NCI-H146 treated with DMSO at 0.1 percent for 48 hours (cell line): Measurements from ENCODE around the gene TMEM61.
"Not testable (repeated sequence)": the region's sequence is repeated elsewhere in the genome, so short reads cannot be mapped to it uniquely, and the experiment has no call there.

Experiments
- DNase-seq: peaks from one replicate; lab custom pipeline; 2025; ENCODE audit not compliant: unreplicated experiment; lab: John Stamatoyannopoulos, UW

Gene TMEM61

DNA sequence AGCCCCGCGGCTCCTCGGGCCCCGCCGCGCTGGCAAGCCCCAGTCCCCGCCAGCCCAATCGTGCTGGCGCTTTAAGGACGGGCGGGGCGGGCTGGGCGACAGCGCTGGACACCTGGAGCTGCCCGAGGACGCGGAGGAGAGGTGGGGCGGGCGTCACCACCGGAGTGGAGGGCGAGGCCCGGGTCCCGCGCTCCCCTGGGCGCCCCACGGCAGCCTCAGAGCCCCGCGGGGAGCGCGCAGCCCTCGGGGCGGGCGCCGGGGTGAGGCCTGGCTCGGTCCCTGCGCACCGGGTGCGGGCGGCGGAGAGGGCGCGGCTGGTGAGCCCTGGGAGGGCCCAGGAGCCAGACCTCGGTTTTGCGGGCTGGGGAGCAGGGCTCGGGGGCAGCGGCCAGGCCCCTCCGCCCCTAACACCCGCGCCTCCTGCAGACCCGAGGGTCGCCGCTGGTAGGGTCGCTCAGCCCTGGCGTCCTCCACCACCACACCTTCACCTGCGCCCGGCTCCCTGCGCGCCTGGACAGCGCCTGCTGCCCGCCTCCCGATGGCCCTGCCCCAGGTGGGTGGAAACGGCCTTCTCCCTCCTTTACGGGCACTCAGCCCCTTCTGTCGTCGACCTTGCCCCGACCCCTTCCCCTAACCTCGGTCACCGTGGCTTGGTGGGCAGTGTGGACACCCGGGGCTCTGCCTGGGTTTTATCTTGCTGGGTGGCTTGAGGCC is at the start of gene TMEM61:
Gene TMEM61, plus strand, starts transcription at position 101 of the 714 bp plus-strand sequence. Its CDS starts 438 bp downstream, at position 539.
- DNase-seq = peak; percentile 30

DNA sequence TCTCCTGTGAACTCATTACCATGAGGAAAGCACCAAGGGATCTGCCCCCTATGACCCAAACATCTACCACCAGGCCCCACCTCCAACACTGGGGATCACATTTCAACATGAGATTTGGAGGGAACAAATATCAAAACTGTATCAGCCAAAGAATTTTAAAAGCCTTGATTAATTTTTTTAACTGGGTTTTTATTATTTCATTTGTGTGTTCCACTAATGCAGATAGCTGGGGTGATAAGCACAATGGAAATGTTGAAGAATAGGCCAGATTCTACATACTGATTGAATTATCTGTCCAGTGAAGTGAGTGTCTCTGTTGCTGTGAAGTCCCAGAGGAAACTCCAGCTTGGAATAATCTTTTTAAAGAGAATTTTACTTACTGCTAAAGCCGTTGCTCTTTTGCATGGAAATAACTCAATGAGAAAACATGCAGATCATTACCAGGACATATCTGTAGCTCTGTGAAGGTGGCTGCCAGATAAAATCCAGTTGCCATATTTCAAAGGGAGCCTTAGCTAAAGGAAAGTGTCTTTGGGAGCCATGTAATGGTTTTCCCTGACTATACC is 49.1 kb upstream of the TMEM61 start:
- DNase-seq = no peak

DNA sequence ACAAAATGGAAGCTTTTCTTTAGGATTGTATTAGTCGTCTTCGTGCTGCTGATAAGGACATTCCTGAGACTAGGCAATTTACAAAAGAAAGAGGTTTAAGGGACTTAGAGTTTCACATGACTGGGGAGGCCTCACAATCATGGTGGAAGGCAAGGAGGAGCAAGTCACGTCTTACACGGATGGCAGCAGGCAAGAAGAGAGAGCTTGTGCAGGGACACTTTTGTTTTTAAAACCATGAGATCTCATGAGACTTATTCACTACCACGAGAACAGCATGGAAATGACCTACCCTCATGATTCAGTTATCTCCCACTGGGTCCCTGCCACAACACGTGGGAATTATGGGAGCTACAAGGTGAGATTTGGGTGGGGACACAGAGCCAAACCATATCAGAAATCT is 46.3 kb upstream of the TMEM61 start:
- not testable (repeated sequence) for DNase-seq

DNA sequence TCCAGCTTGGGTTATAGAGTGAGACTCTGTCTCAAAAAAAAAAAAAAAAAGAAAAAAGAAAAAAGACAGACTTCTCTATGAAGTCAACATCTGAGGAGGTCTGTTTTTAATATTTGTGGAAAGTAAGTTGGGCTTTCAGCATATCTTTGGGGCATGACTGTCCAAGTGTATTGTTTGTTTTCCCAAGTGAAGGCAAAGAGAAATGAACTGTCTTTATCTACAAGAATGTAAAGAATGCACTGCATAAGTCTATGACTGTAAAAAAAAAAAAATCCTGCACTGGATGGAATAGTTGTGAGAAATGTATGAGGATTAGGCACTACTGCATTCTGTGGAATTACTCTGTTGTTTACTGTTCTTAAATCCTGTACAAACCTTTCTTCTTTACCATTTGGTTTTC is 45.6 kb upstream of the TMEM61 start:
- no peak for DNase-seq

DNA sequence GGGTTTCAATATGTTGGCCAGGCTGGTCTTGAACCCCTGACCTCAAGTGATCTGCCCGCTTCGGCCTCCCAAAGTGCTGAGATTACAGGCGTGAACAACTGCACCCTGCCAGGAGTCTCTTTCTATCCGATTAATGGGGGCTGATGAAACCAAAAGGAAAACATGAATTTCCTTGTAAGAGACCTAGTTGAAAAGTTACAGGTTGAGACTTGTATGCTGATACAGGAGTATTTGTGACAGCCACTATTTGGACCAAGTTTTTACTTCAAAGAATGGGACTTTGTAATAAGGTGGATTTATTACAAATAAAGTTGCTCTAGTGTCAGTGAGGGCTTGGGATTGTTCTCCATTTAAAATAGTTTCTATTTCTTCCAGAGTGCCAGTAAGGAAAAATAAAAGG is 43.6 kb upstream of the TMEM61 start:
- no peak for DNase-seq

DNA sequence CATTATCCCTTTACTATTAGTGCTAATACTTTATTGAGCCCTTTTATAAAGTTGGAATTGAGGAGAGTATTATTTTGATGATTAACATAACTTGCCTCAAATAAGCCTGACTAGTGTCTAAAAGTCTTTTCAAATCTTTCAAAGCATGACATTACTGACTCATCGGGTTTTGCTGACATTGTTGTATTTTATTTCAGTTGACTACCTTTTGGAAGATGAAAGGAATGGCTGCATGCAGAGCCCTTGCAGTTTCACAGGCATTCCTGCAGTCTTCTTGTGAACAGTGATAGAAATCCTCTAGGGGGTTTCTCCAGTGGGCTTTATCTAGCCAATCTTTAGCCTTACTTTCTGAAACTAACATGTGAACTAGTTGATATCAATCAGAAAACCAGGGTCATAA is 43.0 kb upstream of the TMEM61 start:
- no peak for DNase-seq

DNA sequence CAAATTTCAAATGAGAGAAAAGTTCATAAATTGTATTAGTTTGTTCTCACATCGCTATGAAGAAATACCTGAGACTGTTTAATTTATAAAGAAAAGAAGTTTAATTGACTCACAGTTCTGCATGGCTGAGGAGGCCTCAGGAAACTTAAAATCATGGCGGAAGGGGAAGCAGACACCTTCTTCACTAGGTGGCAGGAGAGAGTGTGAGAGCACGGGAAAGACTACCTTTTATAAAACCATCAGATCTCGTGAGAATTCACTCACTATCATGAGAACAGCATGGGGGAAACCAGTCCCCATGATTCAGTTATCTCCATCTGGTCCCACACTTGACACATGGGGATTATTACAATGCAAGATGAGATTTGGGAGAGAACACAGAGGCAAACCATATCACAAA is 41.5 kb upstream of the TMEM61 start:
- not testable (repeated sequence) for DNase-seq

DNA sequence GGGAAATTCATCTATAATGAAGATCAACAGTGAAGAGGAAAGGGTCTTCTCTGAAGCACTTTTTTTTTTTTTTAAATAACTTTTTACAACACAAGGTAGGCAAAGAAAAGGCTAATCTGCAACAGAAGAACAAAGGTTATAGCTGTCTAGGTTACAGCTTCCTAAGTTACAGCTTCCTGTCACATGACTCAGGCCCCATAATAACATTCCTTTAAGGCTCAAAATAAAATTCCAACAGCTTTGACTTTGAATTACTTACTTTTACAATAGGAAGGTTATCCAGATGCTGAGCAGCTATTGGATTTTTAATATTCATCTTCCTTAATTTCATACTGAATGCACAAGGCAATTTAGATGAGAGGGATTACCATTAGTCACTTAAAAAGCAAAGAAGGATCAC is 40.4 kb upstream of the TMEM61 start:
- no peak for DNase-seq

DNA sequence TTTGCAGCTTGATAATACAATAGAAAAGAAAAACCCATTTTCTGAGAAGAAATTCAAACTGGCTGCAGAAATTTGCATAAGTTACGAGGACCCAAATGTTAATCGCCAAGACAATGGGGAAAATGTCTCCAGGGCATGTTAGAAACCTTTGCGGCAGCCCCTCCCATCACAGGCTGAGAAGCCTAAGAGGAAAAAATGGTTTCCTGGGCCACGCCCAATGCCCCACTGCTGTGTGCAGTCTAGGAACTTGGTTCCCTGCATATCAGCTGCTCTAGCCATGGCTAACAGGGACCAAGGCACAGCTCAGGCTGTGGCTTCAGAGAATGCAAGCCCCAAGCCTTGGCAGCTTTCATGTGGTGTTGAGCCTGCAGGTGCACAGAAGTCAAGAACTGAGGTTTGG is 37.5 kb upstream of the TMEM61 start:
- no peak for DNase-seq

DNA sequence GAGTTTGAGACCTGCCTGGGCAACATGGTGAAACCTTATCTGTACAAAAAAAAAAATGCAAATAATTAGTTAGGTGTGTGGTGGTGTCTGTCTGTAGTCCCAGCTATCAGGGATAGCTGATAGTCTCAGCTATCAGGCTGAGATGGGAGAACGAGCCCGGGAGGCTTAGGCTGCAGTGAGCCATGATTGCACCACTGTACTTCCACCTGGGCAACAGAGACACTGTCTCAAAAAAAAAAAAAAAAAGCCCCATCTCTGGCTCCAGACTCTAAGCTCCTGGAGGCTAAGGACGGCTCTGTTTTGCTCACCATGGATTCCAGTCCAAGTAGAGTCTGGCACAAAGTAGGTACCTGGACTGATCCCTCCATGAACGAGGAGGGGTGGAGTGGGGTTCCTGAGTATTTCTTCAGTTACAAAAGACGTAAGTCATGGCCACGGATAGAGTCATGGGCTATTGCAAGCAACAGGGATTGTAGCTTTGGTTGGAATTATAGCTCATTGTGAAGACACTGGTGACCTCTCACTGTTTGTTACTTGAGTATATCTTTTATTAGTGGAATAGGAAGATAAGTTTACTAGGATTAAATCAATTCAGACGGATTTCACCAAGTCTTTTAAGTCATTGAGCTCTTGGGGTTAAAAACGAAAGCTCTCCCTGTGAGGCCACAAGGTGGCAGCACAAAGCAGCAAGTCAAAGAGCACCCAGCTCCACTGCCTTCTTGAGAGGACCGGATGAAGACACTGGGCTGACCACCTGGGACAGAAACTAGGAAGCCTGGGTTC is 35.6 kb upstream of the TMEM61 start:
- peak; percentile 53 for DNase-seq

DNA sequence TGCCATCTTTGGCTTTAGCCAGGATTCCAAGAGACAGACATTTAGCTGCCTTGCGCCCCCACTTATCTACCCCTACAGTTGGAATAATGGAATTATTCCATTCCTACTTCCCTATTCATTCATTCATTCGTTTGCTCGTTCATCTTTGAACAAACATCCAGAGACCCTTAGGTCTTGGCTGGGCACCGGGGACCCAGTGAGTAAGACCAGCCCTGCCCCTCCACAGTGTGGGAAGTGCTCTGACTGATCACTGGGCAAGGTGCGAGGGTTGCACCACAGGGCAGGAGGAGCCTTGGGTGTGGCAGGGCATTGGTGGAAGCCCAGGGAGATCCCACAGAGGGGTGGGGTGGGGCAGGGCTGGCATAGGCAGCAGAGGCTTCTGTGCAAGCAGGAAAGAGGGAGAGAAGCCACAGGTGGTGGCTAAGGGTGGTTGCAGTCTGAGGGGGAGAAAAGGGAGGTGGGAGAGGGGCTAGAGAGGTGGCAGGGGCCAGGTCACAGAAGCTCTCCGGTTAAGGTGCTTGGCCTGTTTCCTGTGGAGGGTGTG is 35.0 kb upstream of the TMEM61 start:
- DNase-seq = no peak

DNA sequence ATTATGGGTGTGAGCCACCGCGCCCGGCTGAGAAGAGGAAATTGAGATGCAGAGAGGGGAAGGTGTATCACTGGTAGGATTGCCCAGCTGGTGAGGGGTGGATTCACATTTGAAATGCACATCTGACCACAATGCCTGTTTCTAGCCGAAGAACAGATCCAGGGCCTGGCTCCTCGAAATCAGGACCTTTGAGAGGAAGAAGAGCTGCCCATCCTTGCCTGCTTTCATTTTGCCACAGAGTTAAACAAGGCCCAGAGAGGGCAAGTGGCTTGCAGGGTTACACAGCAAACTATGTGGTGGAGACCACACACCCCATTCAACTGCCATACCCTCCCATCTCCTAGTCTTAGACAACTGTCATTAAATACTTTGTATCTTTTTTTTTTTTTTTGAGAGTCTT is 32.9 kb upstream of the TMEM61 start:
- no peak for DNase-seq

DNA sequence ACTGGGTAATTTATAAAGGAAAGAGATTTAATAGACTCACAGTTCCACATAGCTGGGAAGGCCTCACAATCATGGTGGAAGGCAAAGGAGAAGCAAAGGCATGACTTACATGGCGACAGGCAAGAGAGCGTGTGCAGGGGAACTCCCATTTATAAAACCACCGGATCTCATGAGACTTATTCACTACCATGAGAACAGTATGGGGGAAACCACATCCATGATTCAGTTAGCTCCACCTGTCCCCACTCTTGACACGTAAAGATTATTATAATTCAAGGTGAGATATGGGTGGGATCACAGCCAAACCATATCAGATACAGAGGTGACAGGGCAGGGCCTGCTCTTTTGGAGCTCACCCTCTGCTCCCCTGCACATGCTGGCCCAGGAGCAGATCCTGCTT is 31.4 kb upstream of the TMEM61 start:
- DNase-seq = no peak

DNA sequence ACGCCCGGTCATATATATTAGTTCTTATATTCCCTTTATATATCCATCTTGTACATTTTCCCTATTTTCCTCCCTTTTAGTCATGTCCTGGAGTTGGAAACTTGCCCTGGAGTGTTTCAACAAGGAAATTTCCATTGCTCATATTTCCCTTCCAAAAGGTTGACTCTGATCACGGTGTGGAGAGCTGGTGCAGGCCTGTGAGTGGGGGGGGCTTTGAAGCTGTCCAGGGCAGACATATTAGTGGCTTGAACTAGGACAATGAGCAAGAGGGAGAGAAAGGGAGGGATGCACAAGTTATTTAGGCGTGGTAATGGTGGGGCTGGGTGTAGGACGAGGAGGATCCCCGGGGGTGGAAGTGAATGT is 30.4 kb upstream of the TMEM61 start:
- DNase-seq = no peak

DNA sequence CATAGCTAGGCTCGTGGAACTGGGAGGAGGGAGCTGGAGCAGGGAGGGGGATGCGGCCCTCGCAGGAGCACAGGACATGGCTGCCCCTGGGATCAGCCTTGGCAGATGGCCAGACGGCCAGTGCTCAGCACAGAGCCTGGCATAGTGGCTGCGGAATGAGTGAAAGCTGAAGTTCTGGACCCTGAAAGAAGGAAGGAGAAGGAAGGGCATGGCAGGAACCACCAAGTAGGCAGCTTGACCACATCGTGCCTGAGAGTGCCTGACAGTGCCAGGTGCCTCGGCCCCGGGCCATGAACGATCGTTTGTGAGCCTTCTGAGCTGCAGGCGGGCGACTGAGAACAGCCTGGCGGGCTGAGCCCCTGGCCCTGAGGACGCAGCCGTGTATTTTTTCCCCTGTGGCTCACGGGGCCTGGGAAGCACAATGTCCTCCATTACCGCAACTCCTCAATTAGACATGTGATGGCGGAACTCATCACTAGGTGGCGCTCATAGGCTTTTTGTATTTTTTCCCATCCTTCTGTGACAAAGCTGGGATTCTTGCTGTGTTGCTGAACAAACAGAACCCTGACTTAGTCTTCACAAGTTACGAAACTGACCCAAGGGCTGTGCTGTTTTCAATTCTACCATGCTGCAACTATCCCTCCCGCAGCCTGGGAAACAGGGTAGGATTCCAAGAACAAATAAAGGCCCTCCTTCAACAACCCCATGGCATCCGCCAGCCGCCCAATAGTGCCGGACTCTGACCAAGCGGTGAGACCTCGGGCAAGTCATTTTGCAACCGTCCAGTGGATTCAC is 29.9 kb upstream of the TMEM61 start:
- DNase-seq = peak; percentile 67

DNA sequence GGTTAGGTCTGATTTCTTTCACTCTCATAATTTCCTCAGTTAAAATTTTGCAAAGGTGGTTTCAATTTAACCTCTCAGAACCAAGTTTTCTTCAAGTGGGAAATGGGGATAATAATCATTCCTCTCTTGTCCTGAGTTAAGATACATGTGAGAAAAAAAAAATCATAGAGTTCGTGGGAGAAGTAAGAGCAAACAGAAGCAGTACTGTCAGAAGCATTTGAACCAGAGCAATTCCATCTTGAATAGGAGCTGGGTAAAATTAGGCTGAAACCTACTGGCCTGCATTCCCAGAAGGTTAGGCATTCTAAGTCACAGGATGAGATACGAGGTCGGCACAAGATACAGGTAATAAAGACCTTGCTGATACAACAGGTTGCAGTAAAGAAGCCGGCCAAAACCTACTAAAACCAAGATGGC is 28.6 kb upstream of the TMEM61 start:
- no peak for DNase-seq

DNA sequence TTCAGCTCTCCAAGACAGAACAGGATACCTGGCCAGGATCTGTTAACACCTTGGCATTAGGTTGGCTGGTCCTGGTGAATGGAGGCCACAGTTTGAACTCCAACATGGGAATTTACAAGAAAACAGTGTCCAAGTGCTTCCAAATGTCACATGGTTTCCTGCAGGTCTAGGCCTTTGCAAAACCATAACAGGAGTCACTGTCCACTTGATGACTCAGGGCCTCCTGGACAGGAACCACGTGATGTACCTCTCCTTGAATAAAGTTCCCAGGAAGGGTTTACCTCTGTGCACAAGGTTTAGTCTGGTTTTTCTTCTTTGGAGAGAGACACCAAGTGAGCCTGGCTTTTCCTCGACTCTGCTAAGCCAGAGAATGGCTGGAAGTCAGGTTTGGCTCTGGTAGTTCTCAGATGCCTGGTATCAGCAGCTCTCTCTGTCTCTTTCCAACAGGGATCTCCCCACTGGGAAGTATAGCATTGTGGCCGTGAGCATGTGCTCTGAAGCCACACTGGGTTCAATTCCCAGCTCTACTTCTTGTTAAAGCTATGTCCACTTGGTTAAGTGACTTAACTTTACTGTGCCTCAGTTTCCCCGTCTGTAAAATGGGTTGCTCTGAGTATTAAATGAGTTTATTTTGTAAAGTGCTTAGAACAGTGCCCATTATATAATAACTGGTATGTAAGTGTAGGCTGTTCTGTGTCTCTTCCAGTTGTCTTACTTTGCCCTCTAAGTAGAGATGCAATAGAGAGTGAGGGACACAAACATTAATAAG is 27.3 kb upstream of the TMEM61 start:
- no peak for DNase-seq

DNA sequence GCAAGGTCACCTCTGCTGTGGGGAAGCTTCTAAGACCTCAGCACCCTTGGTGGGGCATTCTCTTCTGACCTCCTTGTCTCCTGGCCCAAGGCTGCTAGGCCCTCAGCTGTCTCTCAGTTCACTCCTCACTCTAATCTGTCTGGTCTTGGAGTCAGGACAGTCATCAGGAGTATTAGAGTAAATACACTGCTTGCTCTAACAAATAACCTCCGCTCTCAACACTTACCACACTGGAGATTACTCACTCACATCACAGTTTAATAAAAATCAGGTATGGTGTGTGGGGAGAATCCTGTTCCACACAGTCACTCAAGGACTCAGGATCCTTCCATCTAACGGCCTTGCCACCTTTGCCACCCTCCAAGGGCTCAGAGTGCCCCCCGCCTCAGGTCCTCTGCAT is 26.6 kb upstream of the TMEM61 start:
- no peak for DNase-seq

DNA sequence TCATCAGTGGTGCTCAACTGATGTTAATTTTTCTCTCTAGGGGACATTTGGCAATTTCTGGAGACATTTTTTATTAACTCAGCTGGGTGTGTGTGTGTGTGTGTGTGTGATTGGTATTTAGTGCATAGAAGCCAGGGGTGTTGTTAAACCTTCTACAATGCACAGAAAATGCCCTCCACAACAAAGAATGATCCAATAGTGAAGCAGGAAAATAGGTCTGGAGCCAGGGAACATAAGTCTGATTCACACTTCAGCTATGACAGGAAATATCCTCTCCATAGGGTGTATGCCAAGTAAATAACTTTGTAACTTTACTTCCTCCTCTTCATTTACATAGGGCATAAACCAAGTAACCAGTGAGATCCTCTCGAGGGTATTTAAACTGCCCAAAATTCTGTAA is 25.1 kb upstream of the TMEM61 start:
- no peak for DNase-seq

DNA sequence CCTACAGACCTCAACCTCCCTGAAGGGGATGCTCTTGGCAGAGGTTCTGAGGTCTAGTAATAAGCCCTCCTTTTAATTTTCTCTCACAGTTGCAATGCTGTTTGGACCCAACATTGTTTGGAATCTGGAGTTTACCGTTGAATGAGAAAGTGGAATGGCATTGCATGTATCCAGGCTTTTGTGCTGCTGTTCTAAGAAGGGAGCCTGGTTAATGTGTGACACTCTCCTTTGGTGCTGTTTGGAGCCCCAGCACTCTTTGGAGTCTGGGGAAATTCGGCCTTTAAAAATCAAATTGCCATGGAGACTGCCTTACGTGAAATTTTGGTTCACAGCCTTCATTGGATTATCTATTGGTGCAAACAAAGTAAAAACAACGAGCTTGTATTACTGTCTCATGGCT is 23.7 kb upstream of the TMEM61 start:
- DNase-seq = no peak

DNA sequence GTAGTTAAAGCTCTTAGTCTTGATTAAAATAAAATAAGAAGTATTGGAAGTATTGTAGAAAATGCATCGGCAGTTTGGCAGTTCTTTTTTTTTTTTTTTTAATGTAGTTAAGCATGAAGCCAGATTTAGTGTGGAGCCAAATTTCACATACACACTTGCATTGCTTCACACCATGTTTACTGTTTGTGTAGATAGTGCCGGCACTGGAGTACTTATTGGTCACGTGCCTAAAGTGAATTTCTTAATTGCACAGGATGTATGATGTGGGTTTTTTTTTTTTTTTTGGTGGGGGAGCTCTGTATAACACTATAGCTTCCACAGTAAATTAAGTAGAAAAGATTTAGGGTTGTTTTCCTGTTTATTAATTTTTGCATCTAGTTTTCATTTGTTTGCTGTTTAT is 21.2 kb upstream of the TMEM61 start:
- DNase-seq = no peak
